ENCODE data around the gene MCF2L. TPM values are rescaled to one million over a fixed set of nuclear protein-coding genes. Genes with fewer than 3 reads are reported as not detected.

The MCF2L gene
- total and polyA plus RNA-seq, 9 of the 15 experiments (the other 6 are each of a cell fraction or from before 2014, with no cell fraction given), result 0.05 to 0.25 (median 0.18) TPM; not detected in 5

- H2AFZ ChIP-seq (ENCODE audit: low read depth, low read length), result no peak overlapping the region
- no peak for ATAC-seq
- no peak overlapping the region for H3K9ac ChIP-seq (ENCODE audit: insufficient read depth in 1 of 2, low read depth in 2 of 2, low read length in 2 of 2)
- peaks cover 0 to 83% of the 10 kb centered on the region in 2 experiments; a peak in 3 of 5 replicates for H3K27me3 ChIP-seq (ENCODE audit: control insufficient read depth in 2 of 2, insufficient read depth in 2 of 2, low read length in 2 of 2)
- FAIRE-seq, result no peak
- intact Hi-C loops (cut with micrococcal nuclease), result no loop called here
- no peaks in the 10 kb centered on the region for H3K9me3 ChIP-seq (replicated peaks; ENCODE audit: control insufficient read depth, insufficient read depth, low read depth, low read length)
- BruUV-seq (replicated peaks), result no TSS peak
- H3K4me1 ChIP-seq (replicated peaks in 1 of 2; ENCODE audit: control insufficient read depth in 2 of 2, insufficient read depth in 2 of 2, low read length in 2 of 2), result peaks cover 0 to 23% of the 10 kb centered on the region in 2 experiments; a peak in 1 of 5 replicates
- ChIA-PET POLR2A (interaction anchor here (0.6 to 1.5 kb wide), 2 partner anchors 8 to 25 kb away, joined by 3 to 4 read pairs; no protein-coding TSS in a partner anchor), CTCF (ENCODE audit: low intra/inter-chr PET ratio) (no interaction called here)
- H3K4me3 ChIP-seq, result no peak overlapping the region
- DNase-seq (ENCODE audit: extremely low read depth in 1 of 4, low spot score in 3 of 4), result no peak
- H3K4me2 ChIP-seq (ENCODE audit: insufficient read depth, low read length), result no peak overlapping the region
- H3K79me2 ChIP-seq (ENCODE audit: control insufficient read depth, insufficient read depth, low read length), result no peaks in the 10 kb centered on the region
- 0 out of 2 replicates have a peak, but pooled peaks cover 6% of the 10 kb centered on the region for H4K20me1 ChIP-seq (replicated peaks; ENCODE audit: control insufficient read depth, insufficient read depth, low read length)
- H3K9me1 ChIP-seq (ENCODE audit: control insufficient read depth, insufficient read depth, low read length), result no peaks in the 10 kb centered on the region
- no peaks in the 10 kb centered on the region for H3K36me3 ChIP-seq (ENCODE audit: control insufficient read depth, insufficient read depth, low read length)
- WGBS (ENCODE audit: insufficient coverage, low coverage, missing lambda C conversion rate), result 13% methylated on average over 19 of the region's 42 CpGs
- in situ Hi-C loops (cut with MboI), result no loop called here
- H3K27ac ChIP-seq (ENCODE audit: extremely low read depth, low read depth, low read length), result no peak overlapping the region
- no peak for TF ChIP-seq PRDM10 (IDR thresholded peaks at IDR 0.05; ENCODE audit: partially characterized antibody)
- no peak for TF ChIP-seq ZC3H11A (IDR thresholded peaks at IDR 0.05; ENCODE audit: low read depth, low read length)
- no peak for TF ChIP-seq ETV6 (IDR thresholded peaks at IDR 0.05; ENCODE audit: borderline replicate concordance in 1 of 2, low read depth in 2 of 2, low read length in 1 of 2)
- no peak for TF ChIP-seq ETV6 (CRISPR knock-in tag; IDR thresholded peaks at IDR 0.05; ENCODE audit: borderline replicate concordance)
- TF ChIP-seq NR4A1 (CRISPR knock-in tag; IDR thresholded peaks at IDR 0.05), result no peak
- TF ChIP-seq NR4A1 (tag; IDR thresholded peaks at IDR 0.05), result no peak
- no peak for TF ChIP-seq RNF219 (CRISPR knock-in tag; IDR thresholded peaks at IDR 0.05)
- TF ChIP-seq ZFX (CRISPR knock-in tag; IDR thresholded peaks at IDR 0.05), result no peak
- TF ChIP-seq NKRF (IDR thresholded peaks at IDR 0.05; ENCODE audit: borderline replicate concordance), result no peak
- no peak for TF ChIP-seq MECOM (CRISPR knock-in tag; IDR thresholded peaks at IDR 0.05)
- no peak for TF ChIP-seq CCNT2 (IDR thresholded peaks at IDR 0.05; ENCODE audit: borderline replicate concordance, extremely low read depth, insufficient read length, low read depth, low read length)
- no peak for TF ChIP-seq HNRNPK (IDR thresholded peaks at IDR 0.05; ENCODE audit: low read depth, low read length, poor library complexity, severe bottlenecking)
- TF ChIP-seq HDAC2 (IDR thresholded peaks at IDR 0.05), result no peak
Observed at GRCh38 chr13:113077953-113078901, 109.2 kb downstream of the MCF2L start.

All from K562 (cell line).